Purkinje cell (primary cell): Measurements from ENCODE around the gene KLC1. TPM values are rescaled to one million over a fixed set of nuclear protein-coding genes. Genes with fewer than 3 reads are reported as not detected.

ENCODE experiments used
- polyA plus RNA-seq: library from polyadenylated mRNA; unstranded; fragments of >200 nt; fragmentation: Nextera tagmentation; gene quantifications from 2 replicates; pipeline ENCODE4 v1.2.1, GENCODE V29; 2014

KLC1 gene
- 260 and 296 TPM in 2 replicates for polyA plus RNA-seq

DNA sequence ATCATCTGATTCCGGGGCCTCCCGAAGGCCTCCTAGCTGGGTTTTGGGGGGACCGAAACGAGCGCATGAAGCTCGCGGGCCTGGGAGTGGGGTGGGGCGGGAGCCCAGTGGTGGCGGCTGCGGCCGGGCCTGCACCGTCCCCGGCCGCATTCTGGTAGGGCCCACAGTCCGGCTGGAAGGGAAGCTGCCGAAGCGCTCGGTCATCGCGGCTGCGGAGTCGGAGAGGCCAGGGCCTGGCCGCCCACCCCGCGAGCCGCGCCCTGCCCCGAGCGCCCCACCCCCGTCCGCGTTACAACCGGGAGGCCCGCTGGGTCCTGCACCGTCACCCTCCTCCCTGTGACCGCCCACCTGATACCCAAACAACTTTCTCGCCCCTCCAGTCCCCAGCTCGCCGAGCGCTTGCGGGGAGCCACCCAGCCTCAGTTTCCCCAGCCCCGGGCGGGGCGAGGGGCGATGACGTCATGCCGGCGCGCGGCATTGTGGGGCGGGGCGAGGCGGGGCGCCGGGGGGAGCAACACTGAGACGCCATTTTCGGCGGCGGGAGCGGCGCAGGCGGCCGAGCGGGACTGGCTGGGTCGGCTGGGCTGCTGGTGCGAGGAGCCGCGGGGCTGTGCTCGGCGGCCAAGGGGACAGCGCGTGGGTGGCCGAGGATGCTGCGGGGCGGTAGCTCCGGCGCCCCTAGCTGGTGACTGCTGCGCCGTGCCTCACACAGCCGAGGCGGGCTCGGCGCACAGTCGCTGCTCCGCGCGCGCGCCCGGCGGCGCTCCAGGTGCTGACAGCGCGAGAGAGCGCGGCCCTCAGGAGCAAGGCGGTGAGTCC is at the start of gene KLC1:
TSS of gene KLC1 (plus strand) at position 528 of the 819 bp plus-strand sequence. CDS start 25,354 bp downstream, outside the sequence.

DNA sequence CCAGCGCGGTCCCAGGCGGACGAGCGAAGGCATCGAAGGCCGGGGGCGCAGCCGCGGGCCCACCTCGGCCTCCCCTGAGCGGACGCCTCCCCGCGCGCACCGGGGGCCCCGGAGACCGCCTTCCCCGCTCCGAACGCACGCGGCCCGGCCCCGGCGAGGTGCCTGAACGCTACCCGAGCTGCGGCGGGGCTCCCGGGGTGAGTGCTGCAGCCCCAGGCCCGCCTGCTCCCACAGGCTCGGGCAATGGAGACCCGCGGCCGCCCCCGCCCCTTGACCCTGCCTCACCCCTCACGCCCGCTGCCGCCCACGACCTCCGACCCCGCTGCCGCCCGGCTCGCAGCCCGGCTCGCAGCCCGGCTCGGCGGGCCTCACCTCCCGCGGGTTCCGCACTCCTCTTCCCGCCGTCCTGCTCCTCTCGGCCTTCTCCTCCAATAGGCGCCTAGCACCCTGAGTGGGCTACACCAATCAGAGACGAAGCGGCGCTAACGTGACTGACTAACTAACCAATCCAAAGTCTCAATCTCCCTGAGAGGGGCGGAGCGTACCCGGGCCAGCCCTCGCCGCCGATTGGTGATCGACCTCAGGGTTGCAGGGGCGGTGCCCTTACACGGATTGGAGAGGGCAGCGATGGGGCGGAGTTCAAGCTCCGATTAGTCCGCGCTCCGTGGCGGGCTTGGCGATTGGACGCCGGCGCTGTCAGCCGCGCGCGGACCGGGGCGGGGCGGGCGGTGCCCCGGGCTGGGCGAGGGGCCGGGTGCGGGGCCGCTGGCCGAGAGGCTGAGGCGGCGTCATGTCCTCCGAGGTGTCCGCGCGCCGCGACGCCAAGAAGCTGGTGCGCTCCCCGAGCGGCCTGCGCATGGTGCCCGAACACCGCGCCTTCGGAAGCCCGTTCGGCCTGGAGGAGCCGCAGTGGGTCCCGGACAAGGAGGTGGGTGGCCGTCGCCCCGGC is 86.3 kb downstream of the KLC1 start, which contains the start of the genes XRCC3 and ZFYVE21:
TSS of gene XRCC3 (minus strand) at position 400 of the 949 bp plus-strand sequence. CDS start 4,364 bp downstream, outside the sequence.
TSS of gene ZFYVE21 (plus strand) at position 759 of the 949 bp plus-strand sequence. CDS start at position 791, 32 bp downstream.

Other genes with a start within 250 kb of the KLC1 start
- 86.5 and 96.6 TPM in 2 replicates for gene MARK3, start 243.8 kb upstream of the KLC1 start, polyA plus RNA-seq
- 1,258 and 1,817 TPM in 2 replicates for gene CKB, start 106.4 kb upstream of the KLC1 start, polyA plus RNA-seq
- gene TRMT61A, start 100.0 kb upstream of the KLC1 start, polyA plus RNA-seq = 0.77 and 1.2 TPM in 2 replicates
- gene BAG5, start 66.6 kb upstream of the KLC1 start, polyA plus RNA-seq = 23.3 and 24.7 TPM in 2 replicates
- gene COA8, start 66.3 kb upstream of the KLC1 start, polyA plus RNA-seq = 50.7 and 60.2 TPM in 2 replicates
- not detected in 2 replicates for gene XRCC3, start 86.2 kb downstream of the KLC1 start, polyA plus RNA-seq
- 33.5 and 39.3 TPM in 2 replicates for gene ZFYVE21, start 86.6 kb downstream of the KLC1 start, polyA plus RNA-seq
- gene PPP1R13B, start 218.4 kb downstream of the KLC1 start, polyA plus RNA-seq = 2.9 and 5.8 TPM in 2 replicates